ENCODE results near the gene SLC25A51.

Gene SLC25A51

DNA sequence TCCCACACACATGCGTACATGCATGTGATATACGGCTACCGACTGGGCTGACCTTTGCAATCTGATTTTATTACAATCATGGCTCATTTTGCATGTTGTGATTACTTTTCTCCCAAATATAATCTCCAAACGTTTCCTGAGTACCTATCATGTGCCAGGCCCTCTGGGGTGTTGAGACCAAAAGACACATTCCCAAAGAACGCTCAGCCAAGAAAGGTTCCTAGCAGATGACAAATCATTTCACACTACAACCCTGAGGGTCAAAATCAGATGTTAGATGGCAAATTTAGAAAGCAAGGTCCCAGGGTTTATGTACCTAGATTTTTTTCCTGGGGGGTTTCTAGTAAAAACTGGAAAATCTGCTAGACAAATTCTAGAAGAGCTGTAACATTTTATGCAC is 32.4 kb upstream of the SLC25A51 start:
- no peak for DNase-seq

DNA sequence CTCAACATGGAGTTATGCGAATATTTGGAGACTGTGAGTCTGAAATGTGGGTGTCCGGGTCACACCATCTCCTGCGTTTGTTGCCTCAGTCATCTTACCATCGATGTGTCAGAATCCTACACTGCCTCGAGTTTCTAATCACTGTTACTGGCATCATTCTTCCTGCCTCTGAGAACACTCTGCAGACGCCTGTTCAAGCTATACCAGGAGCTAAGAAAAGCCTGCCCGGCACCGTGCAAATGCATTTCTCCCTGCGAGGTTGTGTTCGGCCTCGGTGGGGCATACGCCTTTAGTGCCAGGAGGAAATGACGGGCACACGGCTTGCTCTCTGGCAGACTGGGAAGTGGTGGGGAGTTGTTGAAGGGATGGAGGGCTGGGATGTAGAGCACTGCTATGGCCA is 31.2 kb upstream of the SLC25A51 start:
- DNase-seq = no peak

DNA sequence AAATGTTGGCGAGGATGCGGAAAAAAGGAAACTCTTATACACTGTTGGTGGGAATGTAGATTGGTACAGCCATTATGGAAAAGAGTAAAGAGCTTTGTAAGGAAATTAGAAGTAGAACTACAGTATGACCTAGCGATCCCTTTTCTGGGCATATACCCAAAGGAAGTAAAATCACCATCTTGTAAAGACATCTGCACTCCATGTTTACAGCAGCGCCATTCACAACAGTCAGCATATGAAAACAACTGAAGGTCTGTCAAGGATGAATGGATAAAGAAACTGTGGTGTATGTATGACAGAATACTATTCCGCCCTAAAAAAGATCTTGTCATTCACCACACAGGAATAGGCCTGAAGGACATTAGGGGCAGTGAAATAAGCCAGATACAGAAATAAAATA is 27.7 kb upstream of the SLC25A51 start:
- no peak for DNase-seq

DNA sequence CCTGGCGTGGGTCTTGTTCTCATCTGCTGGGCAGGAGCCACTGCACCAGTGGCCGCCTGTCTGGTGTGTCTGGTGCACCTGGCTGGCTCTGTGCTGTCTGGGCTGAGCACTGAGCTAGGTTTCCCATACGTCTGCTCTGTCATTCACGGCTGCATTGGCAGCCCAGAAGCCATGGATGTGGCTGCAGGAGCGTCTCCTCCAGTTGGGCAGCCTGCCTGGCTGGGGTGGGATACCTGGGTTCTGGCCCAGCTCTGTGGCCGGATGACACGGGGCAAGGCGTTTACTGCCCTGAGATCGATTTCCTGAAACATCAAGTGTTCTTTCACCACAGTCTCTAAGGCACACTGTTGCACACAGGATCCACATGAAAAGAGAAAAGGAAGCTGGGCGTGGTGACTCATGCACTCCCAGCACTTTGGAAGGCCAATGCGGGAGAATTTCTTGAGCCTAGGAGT is 25.5 kb upstream of the SLC25A51 start:
- no peak for DNase-seq

DNA sequence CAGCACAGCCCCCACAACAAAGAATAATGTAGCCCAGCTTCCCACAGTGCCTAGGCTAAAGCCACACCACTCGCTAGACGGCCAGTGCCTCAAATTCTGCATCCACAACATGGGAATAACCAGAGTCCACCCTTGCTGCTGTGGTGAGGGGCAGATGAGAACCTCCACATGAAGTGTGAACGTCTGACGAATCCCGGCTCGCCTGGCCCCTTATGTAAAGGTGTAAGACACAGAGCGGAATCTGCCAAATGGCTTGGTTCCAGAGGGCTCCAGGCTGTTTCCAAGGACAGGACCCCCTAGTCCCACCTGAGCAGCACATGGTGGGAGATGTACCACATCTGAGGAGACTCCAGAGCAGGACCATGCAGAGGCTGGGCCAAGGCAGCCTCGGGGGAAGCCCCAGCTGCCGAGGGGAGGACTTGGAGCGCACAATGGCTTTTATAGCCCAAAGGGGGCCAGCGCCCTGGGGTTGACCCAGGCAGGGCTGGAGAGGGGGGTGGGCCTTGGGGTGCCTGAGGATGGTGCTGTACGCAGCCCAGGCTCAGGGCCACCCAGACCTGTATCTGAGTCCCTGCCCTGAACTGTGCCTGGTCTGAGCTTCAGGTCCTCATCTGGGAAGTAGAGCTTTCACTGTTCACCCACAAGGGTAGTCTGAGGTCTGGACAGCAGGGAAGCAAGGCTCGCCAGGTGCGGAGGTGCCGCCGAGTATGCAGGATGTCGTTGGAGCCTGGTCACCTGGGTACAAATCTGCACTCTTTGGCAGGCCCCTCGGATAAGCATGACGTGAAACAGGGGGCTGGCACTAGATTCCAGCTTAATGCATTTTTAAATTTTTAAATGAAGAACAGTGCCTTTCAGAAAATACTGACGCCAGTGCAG is 24.9 kb upstream of the SLC25A51 start:
- no peak for DNase-seq

DNA sequence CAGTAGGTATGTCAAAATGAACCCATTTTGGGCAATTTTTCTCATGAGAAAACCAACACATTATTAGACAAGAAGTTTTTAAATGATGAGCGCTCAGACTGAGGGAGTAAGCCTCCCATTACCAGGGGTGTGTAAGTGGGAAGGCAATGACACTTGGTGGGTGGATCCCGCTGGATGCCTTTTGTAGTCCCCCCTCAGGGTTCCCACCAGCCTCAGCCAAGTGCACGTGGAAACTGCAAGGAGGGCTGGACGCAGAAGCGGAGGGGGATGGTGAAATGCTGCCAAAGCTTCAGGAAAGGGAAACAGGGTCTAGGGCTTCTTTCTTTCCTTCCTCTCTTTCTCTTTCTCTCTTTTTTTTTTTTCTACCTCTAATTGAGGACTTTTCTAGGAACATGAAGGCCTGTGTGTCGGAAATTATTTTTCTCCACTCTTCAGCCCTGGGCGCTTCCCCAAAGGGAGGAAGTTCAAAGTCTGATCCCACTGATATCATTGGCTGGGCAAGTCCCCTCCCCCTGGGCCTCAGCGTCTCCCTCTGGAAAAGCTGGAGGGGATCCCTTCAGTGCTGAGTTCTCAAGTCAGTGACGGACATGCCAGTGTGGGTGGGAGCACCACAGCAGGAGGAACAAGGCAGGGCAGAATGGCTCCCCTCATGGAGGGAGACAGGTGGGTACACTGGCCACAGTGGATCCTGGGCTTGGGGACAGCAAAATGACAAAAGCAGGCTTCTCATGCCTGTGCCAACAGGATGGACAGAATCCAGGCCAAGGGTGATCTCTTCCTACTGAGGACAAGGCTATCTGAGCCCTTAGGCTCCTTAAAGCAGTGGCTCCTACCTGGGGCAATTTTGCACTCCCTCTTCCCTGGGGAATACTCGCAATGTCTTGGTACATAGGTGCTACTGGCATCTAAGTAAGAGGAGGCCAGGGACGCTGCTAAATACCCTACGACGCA is 23.9 kb upstream of the SLC25A51 start:
- no peak for DNase-seq

DNA sequence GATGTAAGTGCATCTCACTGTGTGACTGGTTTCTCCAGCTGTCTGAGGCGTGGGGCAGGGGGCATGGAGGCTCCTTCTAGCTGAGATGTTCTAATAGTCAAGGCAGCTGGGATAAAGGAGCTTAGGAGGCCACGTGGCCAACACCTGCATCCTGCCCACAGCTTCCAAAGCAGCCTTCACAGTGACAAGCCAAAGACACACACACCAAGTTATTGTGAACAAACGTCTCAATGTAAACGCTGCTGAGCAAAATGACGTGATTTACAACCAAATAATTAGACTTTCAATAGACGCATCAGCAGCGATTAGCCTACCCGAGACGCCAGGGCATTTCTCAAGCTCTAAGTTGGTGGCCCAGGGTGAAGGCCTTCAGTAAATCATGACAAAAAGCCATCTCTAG is 23.2 kb upstream of the SLC25A51 start:
- no peak for DNase-seq

DNA sequence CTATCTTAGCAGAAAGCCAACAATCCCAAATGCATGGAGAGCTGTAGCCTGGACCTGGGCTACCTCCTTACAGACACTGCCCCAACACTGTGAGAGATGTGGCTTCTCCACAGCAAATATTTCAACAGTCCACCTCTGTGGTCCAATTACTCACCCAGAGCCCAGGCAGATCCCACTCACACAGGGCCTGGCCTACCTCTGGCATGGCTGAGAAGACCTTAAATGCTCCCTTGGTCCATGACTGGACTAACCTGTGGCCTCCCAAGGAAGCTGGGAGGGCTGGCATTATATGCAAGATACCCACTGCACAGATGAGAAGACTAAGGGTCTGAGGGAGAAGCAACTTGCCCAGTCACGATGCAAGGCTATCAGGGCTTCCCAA is 22.8 kb upstream of the SLC25A51 start:
- no peak for DNase-seq

DNA sequence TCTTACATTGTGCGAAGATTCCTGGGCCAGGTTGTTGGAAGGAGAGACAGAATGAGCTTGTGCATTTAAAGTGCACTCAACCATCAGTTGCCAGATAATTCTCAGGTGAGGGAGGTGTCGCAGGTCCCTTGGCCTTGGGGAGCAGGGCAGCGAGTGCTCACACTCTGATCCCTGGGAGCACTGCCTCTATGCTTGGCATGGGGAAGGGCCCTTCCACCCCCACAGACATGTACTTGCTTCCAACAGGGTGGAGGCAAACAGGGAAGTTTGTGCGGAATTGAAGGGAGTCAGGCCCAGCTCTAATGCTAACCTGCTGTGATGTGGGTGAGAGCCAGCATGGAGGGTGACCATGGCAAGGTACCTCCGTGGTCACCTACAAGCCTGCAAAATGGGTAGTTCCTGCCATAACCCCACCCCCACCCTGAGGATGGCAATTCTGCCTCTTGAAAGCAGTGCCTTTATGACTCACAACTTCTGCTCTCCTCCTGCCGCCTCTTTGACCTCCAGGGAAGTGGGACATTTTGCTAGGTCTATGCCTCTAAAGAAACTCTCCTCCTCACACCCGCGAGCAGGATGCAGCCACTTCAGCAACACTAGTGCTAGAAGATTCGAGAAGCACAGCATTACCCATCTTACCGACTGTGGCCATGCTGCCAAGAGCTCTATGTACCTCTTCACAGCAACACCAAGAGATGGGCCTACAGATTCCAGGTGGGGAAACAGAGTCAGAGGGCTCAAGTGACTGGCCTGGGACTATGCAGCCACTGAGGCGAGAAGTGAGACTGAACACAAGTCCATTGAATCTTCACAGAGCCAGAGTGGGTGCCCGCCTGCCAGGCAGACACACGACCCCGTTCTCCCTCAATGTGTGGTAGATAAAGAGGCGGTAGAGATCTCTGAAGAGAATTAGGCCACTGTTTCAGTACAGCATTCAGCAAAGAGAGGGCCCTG is 22.1 kb upstream of the SLC25A51 start:
- no peak for DNase-seq

DNA sequence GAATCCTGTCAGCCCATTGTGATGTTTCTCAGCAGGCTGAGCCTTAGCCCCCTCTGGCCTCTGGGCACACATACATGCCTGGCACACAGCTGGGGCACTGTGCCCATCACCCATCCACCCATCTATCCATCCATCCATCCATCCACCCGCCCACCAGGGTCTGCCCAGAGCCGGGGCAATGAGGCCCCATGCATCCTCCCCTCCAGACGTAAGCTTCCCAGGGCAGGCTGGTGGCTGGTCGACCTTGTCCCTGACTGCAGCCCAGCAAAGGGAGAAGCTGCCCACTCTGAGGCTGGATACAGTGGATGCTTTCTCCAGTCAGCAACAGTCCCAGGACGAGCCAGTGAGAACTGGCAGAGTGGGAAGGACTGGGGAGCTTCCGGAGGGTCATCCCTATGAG is 21.1 kb upstream of the SLC25A51 start:
- no peak for DNase-seq

DNA sequence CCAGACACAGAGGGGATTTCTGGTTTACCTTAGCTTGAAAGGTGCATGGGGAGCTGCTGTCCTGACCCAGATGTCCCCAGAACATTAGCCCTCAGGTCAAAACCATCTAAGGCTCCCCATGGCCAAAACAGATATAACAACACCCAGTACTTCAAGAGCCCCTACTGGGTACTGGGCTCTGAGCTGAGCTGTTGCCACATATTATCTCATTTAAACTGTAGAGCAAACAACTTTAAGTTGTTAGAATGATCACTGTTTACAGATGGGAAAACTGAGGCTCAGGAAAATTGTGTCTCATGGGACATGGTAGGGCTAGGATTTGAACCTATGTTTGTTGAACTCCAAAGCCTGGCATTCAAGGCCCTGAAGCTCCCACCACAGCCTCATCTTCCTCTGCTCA is 20.6 kb upstream of the SLC25A51 start:
- no peak for DNase-seq

DNA sequence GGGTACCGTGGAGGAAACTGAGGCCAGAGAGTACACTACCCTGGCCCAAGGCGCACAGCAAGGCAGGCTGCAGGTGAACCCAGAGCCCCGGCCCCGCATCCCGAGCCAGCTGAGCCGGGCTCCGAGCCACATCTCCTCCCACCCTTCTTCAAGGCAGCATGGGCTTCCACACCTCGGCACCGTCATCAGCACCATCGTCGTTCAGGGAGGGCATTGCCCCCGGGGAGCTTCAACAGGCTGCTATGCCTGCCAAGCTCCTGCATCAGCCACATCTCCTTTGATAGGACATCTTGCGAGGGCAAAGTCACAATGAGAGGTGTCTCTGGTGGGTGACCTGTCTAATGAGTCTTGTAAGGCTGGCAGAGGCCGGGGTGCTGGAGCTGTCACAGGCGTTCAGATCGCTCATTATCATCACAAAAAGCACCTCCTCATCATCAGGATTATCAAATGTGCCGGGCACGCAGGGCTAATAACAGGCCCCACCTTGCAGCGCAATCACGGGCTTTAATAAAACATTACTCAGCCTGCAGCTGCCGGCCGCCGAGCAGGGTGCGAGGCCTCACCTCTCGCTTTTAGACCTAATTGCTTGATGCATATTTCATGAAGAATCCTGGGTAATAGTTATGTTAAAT is 20.0 kb upstream of the SLC25A51 start:
- no peak for DNase-seq

DNA sequence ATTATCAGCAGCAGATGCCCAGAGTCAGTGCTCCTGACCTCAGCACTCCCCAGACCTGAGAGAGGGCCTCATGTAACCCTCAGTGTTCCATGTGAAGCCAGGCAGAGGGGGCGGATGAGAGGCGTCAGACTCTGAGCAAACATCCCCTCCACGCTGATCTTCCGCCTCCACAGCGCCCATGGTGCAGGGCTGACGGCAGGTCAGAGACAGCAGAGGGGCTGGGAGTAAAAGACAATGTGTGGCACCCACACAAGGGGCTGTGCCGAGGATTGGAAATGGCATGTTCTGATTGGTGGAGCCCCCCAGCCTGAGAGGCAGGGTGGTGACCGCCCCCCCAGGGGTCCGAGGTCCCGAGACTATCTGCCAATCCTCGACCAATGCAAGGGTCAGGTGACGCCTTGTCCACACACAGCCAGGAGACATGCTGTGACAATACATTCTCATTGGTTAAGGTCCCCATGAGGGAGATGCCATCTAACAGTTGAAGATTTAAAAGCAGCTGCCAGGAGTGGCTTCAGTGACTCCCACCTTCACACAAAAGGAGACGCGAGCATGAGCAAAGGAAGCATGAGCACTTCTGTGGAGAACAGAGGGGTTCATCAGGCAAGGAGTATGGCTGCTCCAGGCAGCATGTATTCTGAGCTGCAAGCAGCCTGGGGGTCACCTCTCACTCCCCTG is 19.3 kb upstream of the SLC25A51 start:
- DNase-seq = no peak

DNA sequence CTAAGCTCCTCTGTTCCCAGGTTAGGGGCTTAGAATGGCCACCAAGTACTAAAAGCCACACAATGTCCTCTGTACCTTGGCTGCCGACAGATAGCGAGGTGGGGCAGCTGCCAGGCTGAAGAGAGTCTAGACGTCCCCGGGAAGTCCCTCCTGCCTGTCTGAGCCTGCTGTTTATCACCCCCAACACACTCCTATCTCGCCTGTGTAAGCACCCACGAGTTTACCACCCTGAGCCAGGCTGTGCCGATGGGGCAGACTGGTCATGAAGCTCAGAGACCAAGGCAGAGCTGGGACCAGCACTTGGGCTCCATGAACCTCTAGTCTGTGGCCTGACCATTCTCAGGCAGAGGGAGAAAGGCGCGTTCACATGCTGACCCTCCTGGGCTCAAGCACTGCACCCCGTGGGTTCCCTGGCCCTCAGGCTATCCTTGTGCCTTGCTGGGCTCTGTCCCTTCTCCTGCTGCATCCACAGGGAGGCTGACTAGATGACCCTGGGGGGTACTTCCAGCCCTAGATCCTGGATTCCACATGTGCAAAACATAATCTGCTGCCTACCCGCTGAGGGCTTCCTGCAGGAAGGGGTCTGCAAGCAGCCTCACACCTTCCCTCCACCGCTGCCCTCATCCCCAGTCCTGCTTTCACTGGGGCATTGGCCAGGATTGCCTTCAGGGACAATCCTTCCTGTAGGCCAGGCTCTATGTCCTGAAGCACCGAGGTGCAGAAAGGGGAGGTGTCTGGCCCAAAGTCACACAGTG is 18.6 kb upstream of the SLC25A51 start:
- DNase-seq = no peak

DNA sequence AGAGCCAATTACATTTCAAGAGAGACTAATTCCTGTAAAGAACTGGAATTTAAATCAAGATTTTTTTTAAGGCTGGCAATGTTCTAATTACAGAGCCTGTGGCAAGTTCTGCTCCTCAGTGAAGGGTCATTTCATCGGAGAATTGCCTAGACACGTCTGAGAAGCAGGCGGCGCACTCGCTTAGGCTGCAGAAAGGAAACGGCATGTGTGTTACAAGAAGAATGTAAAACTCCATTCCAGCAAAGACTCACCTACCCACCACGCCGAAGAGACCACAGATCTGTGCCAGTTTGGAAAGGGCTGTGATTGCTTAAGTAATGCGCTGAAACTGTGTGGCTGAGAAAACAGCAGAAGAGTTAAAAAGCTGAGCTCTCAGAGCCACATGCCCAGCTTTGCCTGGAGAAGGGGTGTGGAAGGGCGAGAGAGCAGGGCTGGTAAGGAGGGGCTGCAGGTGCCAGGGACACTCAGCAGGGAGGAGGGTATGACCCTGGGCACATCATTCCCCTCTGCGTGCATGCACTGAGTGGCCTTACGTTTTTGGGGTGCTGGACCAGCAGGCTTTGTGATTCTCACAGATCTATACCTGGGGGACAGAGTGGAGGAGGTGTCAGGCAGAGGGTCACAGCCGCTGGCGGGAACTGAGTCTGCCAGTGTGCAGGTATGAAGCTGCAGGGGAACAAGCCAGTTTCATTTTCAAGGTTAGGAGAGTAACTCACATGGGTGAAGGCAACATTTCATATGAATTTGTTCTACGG is 17.8 kb upstream of the SLC25A51 start:
- DNase-seq = no peak

DNA sequence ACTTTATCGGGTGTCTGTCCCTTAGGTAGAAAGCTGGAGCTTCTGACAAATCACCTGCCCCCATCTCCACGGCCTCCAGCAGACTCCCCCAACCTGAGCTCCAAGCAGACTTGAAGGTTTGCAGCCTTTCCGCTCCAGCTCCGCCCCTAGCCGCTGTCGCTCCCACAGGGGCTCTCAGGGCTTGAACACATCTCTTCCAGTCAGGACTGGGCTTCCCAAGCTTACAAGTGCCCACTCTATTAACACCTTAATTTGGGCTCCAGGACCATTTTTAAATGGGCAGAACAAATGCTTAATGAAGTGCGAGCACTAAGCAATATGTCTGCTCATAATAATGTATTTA is 17.2 kb upstream of the SLC25A51 start:
- no peak for DNase-seq

DNA sequence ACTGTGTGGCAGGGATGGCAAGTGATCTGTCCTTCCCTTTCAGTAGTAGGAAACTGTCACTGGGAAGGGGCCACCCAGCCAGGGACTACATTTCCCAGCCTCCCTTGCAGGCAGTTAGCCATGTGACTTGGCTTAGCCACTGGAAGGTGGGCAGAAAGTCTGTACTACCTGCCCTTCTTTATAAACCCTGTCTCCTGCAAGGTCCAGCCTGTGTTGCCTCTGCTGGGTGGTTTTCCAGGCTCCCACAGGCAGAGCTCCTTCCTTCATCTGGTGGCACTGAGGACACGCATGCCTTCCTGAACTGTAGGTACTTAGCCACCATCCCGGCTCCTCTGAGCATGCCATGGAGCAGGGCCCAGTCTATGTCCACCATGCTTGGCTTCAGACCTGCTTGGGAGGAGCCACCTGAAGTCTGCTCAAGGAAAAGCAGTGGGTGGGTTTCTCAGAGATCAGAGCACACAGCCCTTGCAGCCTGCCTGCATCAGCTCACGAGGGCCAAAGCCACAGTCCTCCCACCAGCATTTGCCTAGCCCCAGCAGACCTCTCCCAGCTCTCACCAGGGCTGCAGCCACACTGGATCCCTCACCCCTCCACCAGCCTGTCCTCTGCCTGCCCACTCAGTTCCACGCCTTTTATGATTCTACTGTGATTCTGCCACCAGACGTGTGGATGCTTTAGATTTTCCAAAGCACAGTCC is 16.7 kb upstream of the SLC25A51 start:
- DNase-seq = no peak

DNA sequence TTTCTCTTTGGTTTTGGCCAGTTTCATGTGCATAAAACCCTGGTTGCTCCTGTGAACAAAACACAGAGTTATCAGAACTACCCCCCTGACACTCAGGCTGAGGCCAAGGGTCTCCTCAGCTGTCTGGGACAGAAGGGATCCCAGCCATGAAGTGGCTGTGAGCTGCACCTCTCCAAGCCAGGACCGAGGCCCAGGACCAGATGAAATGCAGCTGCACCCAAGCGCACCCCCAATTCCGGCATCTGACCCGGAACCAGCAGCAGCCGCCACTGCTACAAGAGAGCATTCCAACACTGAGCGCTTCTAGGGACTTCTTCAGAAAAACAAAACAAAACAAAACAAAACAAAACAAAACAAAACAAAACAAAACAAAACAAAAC is 16.0 kb upstream of the SLC25A51 start:
- no peak for DNase-seq

DNA sequence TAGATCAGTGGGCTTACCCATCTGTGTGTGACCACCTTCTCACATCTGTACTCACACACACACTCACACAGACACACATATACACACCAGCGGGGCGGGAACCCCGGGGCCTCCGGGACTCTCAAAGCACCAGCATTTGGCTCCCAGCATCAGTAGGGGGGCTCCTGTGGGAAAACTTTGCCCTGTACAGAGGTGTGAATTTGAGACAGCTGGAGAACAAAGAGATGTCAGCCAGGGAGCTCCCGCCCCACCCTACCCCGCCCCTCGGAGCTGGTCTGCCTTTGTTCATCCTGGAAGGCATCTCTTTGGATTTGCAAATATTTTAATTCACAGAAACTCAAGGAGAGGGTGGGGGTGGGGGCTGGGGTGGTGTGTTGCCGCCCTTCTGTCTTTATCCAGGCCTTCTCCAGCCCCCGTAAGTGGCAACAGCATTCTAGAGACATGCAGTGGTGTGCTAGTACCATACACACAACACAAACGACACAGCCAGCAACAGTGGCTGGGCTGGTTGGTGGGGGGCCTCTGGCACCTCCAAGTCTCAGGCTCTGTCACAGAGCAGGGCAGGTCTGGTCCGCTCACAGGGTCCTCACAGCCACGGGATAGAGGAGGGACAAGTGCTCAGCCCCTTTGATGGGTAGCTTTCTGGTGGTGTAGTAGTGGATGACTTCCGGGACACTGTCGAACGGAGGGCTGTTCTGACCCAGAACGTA is 15.5 kb upstream of the SLC25A51 start:
- no peak for DNase-seq
